ENCODE data around the gene SEC14L6.
"Not testable (repeated sequence)": the region's sequence is repeated elsewhere in the genome, so short reads cannot be mapped to it uniquely, and the experiment has no call there.

SEC14L6 gene

GRCh38 chr22:30566125-30566524, 19.6 kb upstream of the SEC14L6 start:
- ChIA-PET CTCF (no interaction called here), POLR2A (ENCODE audit: low non-redundant PET) (no interaction called here)
- no peak for DNase-seq (ENCODE audit: low spot score)
- TF ChIP-seq CTCF (conservative IDR thresholded peaks at IDR 0.05; ENCODE audit: low read depth) = no peak
- no peak overlapping the region for H3K27ac ChIP-seq

- TF ChIP-seq CTCF (conservative IDR thresholded peaks at IDR 0.05; ENCODE audit: low read depth) = no peak
- H3K27ac ChIP-seq = no peak overlapping the region
- ChIA-PET CTCF (no interaction called here), POLR2A (ENCODE audit: low non-redundant PET) (no interaction called here)
- no peak for DNase-seq (ENCODE audit: low spot score)
These were observed 18.8 kb upstream of the SEC14L6 start for GRCh38 chr22:30565341-30565740.

GRCh38 chr22:30564761-30565119, 18.2 kb upstream of the SEC14L6 start:
- no peak for DNase-seq (ENCODE audit: low spot score)
- ChIA-PET POLR2A (ENCODE audit: low non-redundant PET) (no interaction called here), CTCF (no interaction called here)
- no peak overlapping the region for H3K27ac ChIP-seq
- no peak for TF ChIP-seq CTCF (conservative IDR thresholded peaks at IDR 0.05; ENCODE audit: low read depth)

GRCh38 chr22:30564045-30564760, 17.7 kb upstream of the SEC14L6 start:
- no peak for TF ChIP-seq CTCF (conservative IDR thresholded peaks at IDR 0.05; ENCODE audit: low read depth)
- H3K27ac ChIP-seq = no peak overlapping the region
- no peak for DNase-seq (ENCODE audit: low spot score)
- CTCF ChIA-PET = no interaction called here
- POLR2A ChIA-PET (ENCODE audit: low non-redundant PET) = no interaction called here

GRCh38 chr22:30562366-30562765, 15.8 kb upstream of the SEC14L6 start:
- no peak overlapping the region for H3K27ac ChIP-seq
- no peak for TF ChIP-seq CTCF (conservative IDR thresholded peaks at IDR 0.05; ENCODE audit: low read depth)
- ChIA-PET CTCF (interaction anchor here (0.5 to 1.2 kb wide), 3 partner anchors 35 to 151 kb away, joined by 3 to 4 read pairs (median 4); no protein-coding TSS in a partner anchor), POLR2A (ENCODE audit: low non-redundant PET) (no interaction called here)
- peak; percentile 42 for DNase-seq (ENCODE audit: low spot score)

- DNase-seq (ENCODE audit: low spot score) = no peak
- H3K27ac ChIP-seq = no peak overlapping the region
- no peak for TF ChIP-seq CTCF (conservative IDR thresholded peaks at IDR 0.05; ENCODE audit: low read depth)
- ChIA-PET CTCF (interaction anchor here (0.5 to 1.2 kb wide), 3 partner anchors 36 to 152 kb away, joined by 3 to 4 read pairs (median 4); no protein-coding TSS in a partner anchor), POLR2A (ENCODE audit: low non-redundant PET) (no interaction called here)
These were observed 15.1 kb upstream of the SEC14L6 start for GRCh38 chr22:30561402-30562189.

- POLR2A ChIA-PET (ENCODE audit: low non-redundant PET); H3K27ac ChIP-seq; DNase-seq (ENCODE audit: low spot score); CTCF ChIA-PET: not testable (repeated sequence)
These were observed 14.2 kb upstream of the SEC14L6 start for GRCh38 chr22:30560643-30561202.
